HG02970 (cell line): ENCODE measurements around the gene RRM2.
"Not testable (repeated sequence)": the region's sequence is repeated elsewhere in the genome, so short reads cannot be mapped to it uniquely, and the experiment has no call there.

Source experiments
- ATAC-seq: cut with Tn5 transposase; IDR thresholded peaks from one replicate; pipeline ENCODE4 v1.9.1; 2021; ENCODE audit warnings: mild to moderate bottlenecking, moderate library complexity, moderate number of reproducible peaks; ENCODE audit not compliant: unreplicated experiment, low FRiP score

Gene RRM2

DNA sequence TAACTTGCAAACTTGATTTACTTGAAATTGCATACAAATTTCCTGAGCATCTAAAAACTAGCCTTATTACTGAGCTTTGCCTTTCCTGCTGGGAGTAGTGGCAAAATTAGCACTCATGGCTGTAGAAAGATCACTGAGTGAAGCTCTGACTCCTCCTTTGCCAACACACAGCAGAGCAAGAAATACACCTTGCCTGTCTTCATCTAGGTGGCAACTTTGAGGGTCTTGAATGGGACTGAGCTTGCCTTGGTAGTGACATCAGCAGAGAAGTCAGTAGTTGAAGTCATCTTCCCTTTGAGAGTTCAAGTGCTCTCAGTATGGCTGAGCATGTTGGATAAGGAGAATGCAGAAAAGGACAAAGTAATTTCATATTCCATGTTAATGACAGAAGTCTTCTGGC lies 5.9 kb downstream of the RRM2 start:
- no peak for ATAC-seq

DNA sequence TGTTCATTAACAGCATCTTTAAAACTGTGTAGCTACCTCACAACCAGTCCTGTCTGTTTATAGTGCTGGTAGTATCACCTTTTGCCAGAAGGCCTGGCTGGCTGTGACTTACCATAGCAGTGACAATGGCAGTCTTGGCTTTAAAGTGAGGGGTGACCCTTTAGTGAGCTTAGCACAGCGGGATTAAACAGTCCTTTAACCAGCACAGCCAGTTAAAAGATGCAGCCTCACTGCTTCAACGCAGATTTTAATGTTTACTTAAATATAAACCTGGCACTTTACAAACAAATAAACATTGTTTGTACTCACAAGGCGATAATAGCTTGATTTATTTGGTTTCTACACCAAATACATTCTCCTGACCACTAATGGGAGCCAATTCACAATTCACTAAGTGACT lies 7.0 kb downstream of the RRM2 start:
- ATAC-seq: no peak

DNA sequence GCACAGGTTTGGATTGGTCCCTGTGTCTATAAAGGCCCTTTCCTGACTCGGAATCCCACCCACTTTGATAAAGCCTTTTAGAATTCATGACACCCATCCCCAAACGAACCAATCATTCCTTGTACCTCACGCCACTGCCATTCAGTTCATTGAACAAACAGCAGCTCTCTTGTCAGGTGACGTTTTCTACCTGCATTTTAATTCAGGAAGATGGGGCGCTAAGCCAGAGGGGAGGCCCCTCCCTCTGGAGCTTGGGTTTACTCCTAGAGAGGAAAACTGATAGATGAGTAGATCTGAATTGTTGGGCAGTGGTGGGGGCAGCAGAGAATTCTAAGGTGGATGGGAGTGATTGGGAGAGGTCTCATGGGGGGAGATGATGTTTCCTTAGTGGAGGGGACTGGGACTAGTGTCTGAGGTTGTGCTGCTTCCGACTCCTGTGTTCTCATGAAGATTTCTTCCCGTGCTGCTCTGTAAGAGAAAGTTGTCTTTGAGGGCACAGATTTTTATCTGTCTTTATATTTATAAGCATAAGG lies 9.6 kb downstream of the RRM2 start:
- ATAC-seq: no peak

GRCh38 chr2:10132596-10132995 lies 10.1 kb downstream of the RRM2 start:
- no peak for ATAC-seq

DNA sequence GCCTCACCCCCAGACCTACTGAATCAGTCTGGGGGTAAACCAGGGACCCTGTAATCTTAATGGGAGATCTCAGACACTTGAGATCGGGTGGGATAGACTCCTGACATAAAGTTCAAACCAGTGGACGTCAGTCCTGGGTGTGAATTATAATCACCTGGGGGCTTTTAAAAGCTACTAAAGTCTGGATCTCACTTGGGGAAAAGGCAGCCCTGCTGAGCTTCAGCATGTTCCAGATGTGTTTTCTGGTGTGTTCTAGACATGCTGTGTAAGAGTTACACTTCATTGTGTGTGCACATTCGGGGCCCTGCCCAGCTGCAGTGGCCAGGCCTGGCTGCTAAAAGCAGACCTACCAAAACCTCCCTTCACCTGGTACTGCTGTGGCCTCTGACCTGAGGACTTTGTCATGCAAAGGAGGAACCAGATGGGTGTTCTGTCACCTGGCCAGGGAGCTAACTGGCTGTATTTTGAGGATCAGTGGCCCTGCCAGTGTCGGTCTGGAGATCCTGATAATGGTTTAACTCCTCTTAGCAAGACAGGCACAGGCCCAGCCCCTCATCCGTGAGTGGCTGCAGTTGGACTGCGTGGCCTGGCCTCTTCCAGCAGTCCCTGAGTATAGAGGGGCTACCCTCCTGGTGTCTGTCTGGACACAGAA lies 10.6 kb downstream of the RRM2 start:
- no peak for ATAC-seq

DNA sequence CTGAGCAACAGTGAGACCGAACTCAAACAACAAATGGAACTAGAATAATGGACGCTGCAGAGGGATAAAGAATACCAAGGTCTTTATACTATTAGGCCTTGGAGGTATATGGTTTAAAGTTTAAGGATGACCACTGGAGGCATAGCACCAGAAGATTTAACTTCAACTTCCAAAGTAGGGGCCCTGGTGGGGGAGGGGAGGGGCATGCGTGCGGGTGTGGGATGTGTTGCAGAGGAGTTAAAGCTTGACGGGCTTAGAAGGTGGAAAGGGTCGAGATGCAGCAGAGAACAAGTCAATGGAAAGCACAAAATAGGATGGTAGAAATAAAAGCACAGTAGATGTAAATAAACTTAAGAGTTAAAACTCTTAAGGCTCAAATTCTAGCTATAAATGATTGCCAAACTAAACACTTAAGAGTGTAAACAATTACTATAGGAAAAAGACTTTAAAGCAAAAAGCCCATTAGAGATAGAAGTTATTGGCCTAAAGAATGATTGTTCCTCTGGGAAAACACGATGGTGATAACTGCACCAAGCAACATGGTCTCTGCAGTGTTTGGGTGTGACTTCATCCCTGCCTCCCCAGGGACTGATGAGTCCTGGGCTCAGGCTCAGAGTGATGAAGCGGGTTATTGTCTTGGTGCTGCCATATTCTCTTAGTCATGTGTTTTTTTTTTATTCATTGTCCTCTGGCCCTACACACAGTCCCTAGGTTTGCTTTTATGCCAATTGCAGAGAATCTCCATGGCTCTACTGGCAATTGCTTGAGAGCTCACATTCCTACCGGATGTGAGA lies 13.0 kb downstream of the RRM2 start:
- ATAC-seq: no peak

DNA sequence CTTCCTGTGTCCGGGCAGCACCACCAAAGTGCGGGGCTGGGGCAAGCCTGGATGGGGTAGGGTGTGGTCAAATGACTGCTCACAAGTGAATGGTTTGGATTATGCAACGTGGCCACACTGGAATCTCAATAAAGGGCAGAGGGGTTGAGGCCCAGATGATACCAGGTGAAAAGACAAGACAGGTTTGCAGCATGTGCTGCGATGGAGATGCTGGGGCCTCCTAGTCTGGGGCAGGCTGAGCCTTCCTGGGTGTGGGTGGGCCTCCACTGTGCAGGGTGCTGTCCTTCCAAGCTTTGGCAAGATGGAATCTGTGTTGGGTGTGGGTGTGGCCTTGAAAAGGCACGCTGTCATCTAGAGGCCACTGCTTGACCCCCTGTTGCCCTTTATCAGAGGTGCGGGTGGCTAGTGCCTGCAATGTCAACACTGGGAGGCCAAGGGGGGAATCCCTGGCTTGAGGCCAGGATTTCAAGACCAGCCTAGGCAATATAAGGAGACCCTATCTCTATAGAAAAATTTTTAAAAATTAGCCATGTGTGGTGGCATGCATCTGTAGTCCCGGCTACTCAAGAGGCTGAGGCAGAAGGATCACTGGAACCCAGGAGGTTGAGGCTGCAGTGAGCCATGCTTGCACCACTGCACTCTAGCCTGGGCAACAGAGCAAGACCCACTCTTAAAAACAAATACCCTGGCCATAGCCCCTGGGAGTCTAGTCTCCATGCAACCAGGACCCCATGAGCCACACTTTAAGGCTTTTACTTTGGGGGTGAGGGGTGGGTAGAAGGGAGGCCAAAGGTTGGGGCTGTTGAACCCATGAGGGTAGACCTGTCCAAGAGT lies 13.8 kb downstream of the RRM2 start:
- no peak for ATAC-seq

- no peak for ATAC-seq
Observed at GRCh38 chr2:10137053-10137843, 14.7 kb downstream of the RRM2 start.

- no peak for ATAC-seq
Observed at GRCh38 chr2:10139536-10139935, 17.0 kb downstream of the RRM2 start.

- no peak for ATAC-seq
Observed at GRCh38 chr2:10140841-10141610, 18.5 kb downstream of the RRM2 start.

DNA sequence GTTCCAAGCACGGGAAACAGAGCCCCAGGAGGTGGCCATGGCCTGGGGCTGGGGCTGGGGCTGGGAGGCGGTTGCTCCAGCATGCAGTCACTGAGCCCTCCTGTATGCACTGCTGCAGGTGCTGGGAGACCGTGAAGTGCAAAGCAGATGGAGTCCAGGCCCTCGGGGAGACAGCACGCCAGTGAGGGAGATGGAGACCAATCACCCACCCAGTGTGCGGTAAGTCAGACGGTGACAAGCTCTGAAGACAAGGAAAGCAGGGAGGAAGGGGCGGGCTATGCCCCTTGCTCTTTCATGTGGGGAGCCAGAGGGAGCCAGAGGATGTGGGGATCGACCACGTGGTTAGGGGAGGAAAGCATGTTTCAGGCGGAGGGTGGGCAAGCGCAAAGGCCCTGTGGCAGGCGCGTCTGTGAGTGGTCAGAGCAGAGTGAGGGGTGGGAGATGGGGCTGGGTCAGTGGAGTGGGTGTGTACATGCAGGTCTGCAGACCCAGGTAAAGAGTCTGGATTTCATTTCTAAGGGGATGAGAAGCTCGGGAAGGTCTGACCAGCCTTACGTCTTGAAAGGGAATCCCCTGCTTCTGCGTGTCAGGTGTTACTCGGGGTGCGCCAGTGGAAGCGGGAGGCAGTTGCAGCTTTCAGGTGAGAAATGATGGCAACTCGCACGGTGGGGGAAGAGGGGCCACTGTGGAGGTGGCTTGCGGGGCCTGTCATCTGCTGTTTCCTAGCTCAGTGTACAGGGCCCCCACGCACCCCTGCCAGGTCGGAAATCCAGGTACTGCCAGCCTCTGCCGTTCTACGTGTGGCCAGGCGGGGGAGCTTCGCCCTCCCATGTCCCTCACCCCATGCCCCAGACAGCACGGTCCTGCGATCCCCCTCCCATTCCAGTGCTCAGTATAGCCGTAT lies 19.4 kb downstream of the RRM2 start:
- ATAC-seq: no peak

DNA sequence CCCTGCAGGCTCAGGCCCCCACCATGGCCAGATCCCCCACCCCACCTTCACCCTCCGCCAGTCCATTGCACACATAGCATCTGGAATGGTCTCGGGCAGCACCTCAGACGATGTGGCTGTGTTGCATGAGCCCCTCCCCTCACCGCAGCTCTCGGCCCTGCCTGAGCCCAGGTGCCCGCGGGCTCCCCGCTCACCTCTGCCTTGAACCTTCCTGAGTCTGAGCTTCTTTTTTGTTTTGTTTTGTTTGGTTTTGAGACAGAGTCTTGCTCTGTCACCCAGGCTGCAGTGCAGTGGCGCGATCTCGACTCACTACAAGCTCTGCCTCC lies 20.1 kb downstream of the RRM2 start:
- no peak for ATAC-seq

- ATAC-seq: no peak
Observed at GRCh38 chr2:10144771-10145518, 22.4 kb downstream of the RRM2 start.

DNA sequence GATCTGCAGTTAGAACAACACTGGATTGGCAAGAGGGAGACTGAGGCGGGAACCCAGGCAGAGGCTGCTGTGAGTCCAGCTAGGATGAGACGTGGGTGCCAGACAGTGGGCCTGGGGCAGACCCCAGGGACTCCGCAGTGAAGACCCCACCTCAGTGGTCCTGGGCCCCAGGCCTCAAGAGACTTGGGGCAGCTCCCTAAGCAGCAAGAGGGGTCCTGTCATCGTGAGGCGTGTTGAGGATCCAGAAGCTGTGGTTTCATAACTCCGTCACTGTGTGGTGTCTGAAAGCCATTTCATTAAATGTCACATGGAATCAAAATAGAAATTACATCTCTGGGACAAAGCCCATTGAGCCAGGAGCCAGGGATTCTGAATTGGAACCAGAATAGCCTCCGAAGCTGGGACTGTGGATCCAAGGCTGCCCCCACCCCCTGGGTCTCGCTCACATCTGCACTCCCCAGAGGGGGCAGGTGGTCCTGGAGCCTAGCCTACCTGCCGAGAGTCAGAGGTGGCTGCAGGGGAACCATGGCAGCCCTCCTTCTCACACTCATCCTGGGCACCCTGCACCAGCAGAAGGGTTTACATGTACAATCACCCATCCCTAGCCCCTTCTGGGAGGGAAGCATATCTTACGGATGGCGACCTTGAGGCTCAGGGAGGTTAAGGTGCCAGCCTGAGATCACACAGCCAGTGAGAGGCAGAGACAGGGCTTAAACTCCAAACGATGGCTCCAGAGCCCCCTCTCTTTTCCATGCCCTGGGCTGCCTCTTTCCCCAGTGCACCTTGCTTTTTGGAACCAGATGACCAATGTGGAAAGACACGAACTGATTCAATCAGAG lies 23.2 kb downstream of the RRM2 start:
- no peak for ATAC-seq

DNA sequence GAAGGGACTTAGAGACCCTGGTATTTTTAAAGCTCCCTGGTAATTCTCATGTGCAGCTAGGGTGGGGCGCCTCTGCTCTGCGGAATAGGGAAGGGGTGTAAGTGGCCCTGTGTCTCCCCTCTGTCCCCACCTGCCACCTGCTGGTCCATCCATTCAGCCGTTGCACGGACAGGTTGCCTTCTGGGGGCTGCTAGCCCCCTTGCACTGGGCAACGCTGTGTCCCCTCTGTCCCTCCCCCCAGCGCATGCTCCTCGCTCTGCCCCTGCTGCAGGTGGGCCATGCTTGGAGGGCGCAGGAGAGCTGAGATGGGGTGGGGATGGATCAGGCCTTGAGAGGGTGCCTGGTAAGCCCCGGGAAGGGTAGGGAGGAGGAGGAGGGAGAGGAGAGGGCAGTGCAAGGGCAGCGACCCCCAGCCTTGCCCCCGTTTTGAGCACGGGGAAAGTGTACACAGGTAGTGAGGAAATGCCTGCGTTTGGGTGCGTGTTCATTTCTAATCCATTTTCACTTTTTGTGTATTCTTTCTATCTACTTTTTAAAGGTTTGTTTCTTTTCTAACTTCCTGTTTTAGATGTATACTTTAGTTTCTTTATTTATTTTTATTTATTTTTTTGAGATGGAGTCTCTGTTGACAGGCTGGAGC lies 23.9 kb downstream of the RRM2 start:
- ATAC-seq: no peak

DNA sequence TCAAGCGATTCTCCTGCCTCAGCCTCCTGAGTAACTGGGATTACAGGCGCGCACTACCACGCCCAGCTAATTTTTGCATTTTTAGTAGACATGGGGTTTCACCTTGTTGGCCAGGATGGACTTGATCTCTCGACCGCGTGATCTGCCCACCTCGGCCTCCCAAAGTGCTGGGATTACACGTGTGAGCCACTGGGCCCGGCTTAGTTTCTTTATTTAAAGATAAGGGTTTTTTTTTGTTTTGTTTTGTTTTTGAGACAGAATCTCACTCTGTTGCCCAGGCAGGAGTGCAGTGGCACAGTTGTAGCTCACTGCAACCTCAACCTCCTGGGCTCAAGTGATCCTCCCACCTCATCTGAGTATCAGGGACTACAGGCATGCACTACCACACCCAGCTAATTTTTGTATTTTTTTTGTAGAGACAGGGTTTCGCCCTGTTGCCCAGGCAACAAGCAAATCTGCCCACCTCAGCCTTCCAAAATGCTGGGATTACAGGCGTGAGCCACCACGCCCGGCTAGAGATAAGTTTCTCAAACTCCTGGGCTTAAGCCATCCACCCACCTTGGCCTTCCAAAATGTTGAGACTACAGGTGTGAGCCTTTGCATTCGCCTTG lies 24.6 kb downstream of the RRM2 start:
- ATAC-seq: not testable (repeated sequence)
